Keratinocyte (primary cell): ENCODE data around the gene ZBTB17.

Source experiments
- CTCF ChIP-seq, 3 experiments: IDR thresholded peaks in 1 of 3; conservative IDR thresholded peaks in 1 of 3; optimal IDR thresholded peaks in 1 of 3; 2 replicates in 2 of 3; 3 replicates in 1 of 3; pipeline versions ENCODE3 to v1.5.1; 2011; ENCODE audit warnings: low read length in 3 of 3, mild to moderate bottlenecking in 3 of 3, moderate library complexity in 2 of 3, control low read depth in 1 of 3, inconsistent platforms in 1 of 3; ENCODE audit not compliant: insufficient read depth in 2 of 3; ENCODE audit errors: extremely low read depth in 1 of 3
- EZH2 ChIP-seq: IDR thresholded peaks from one replicate; pipeline ENCODE4 v1.6.1; 2012; ENCODE audit warnings: inconsistent platforms, mild to moderate bottlenecking, low read length, moderate library complexity

- TF ChIP-seq CTCF (optimal IDR thresholded peaks at IDR 0.05 in 1 of 3, IDR thresholded peaks at IDR 0.05 in 1 of 3, conservative IDR thresholded peaks at IDR 0.05 in 1 of 3; ENCODE audit: extremely low read depth in 1 of 3, insufficient read depth in 2 of 3, low read length in 3 of 3) (no peak), EZH2 (no peak)
Measured at GRCh38 chr1:16014509-16015482, 38.9 kb upstream of the ZBTB17 start.
